Thymus (tissue), 2 donors: ENCODE measurements around the gene SOD1. TPM values are rescaled to one million over a fixed set of nuclear protein-coding genes. Genes with fewer than 3 reads are reported as not detected.

Experiments
- polyA plus RNA-seq: library from polyadenylated mRNA; stranded (reverse); fragments of 200-250 nt; gene quantifications from one replicate; pipeline ENCODE4 v1.2.3, GENCODE V29; 2013
- total RNA-seq: library from RNA; stranded (reverse); fragments of 120-200 nt; gene quantifications from one replicate; pipeline ENCODE4 v1.2.4, GENCODE V29; 2013
- donor health status: healthy.

SOD1 gene
- total and polyA plus RNA-seq, 2 donors, result 239 to 363 TPM

Other genes with a start within 250 kb of the SOD1 start
- 5.2 TPM for gene SCAF4, start 72.4 kb downstream of the SOD1 start, total RNA-seq
- 17.3 TPM for gene SCAF4, start 72.4 kb downstream of the SOD1 start, polyA plus RNA-seq
- 1.1 TPM for gene HUNK, start 213.3 kb downstream of the SOD1 start, total RNA-seq
- gene HUNK, start 213.3 kb downstream of the SOD1 start, polyA plus RNA-seq, result 0.21 TPM